Upper lobe of right lung (tissue), 1 donor: ENCODE data around the gene ABHD17A. TPM values are rescaled to one million over a fixed set of nuclear protein-coding genes. Genes with fewer than 3 reads are reported as not detected.
A peak's percentile ranks its signal among the peaks of the same experiment; 100 is the strongest.

ENCODE experiments used
- ATAC-seq: fragments of 200-7000 bp; cut with Tn5 transposase; one replicate; pipeline ENCODE4 v1.9.1; 2020; ENCODE audit warnings: mild to moderate bottlenecking, moderate library complexity
- DNase-seq: peaks from one replicate; pipeline ENCODE4 v3.0.0-alpha.2; 2020
- H3K27ac ChIP-seq: fragments of 200-600 bp; one replicate; pipeline ENCODE4 v1.8.0; 2022
- H3K27me3 ChIP-seq: fragments of 200-600 bp; one replicate; pipeline ENCODE4 v1.8.0; 2022; ENCODE audit warnings: mild to moderate bottlenecking
- H3K36me3 ChIP-seq: fragments of 200-600 bp; one replicate; pipeline ENCODE4 v1.8.0; 2022
- H3K4me1 ChIP-seq: fragments of 200-600 bp; one replicate; pipeline ENCODE4 v1.8.0; 2022
- H3K4me3 ChIP-seq: fragments of 200-600 bp; one replicate; pipeline ENCODE4 v1.8.0; 2022; ENCODE audit warnings: mild to moderate bottlenecking
- H3K9me3 ChIP-seq: fragments of 200-600 bp; one replicate; pipeline ENCODE4 v1.8.0; 2022
- CTCF ChIP-seq: fragments of 200-600 bp; IDR thresholded peaks from one replicate; pipeline ENCODE4 v1.8.0; 2022; ENCODE audit warnings: antibody characterized with exemption
- intact Hi-C: fragments of 100-400 bp; cut with DNase I; formaldehyde crosslinking; loops from one replicate; pipeline ENCODE4 v1.11.0; 2022
- total RNA-seq: library from RNA; stranded (reverse); fragmentation: NEBNext Ultra II Directional; extraction: Animal tissue kit (Norgen Biotek cat#: 25700); gene quantifications from one replicate; pipeline ENCODE4 v1.2.1, GENCODE V29; 2021
- donor health status: DM: no; HTN: yes; CAD: no; lungs with severe emphysema.

Gene ABHD17A
- total RNA-seq, 1 donor from 2014 or later, result 76.1 TPM

GRCh38 chr19:1925544-1925943, 40.2 kb upstream of the ABHD17A start:
- Histone ChIP-seq H3K9me3 (no peaks in the 10 kb centered on the region), H3K4me3 (no peak overlapping the region), H3K36me3 (peaks cover 29% of the 10 kb centered on the region), H3K27ac (no peak overlapping the region), H3K4me1 (peaks cover 8% of the 10 kb centered on the region), H3K27me3 (no peaks in the 10 kb centered on the region)
- no peak for DNase-seq
- intact Hi-C loops, result no loop called here
- TF ChIP-seq CTCF, result no peak
- ATAC-seq, result no peak

- ATAC-seq, result no peak
- Histone ChIP-seq H3K27me3 (no peaks in the 10 kb centered on the region), H3K27ac (no peak overlapping the region), H3K36me3 (peaks cover 40% of the 10 kb centered on the region), H3K4me1 (peaks cover under 1% of the 10 kb centered on the region), H3K9me3 (no peaks in the 10 kb centered on the region), H3K4me3 (no peak overlapping the region)
- intact Hi-C loops, result no loop called here
- TF ChIP-seq CTCF, result no peak
- DNase-seq, result no peak
These were observed 39.1 kb upstream of the ABHD17A start for GRCh38 chr19:1924320-1924961.

- TF ChIP-seq CTCF, result no peak
- peak overlapping the region; percentile 6 for H3K27ac ChIP-seq
- DNase-seq, result no peak
- no peaks in the 10 kb centered on the region for H3K27me3 ChIP-seq
- intact Hi-C loops, result no loop called here
- H3K4me1 ChIP-seq, result no peaks in the 10 kb centered on the region
- peaks cover 51% of the 10 kb centered on the region for H3K36me3 ChIP-seq
- ATAC-seq, result peak; percentile 55
- no peak overlapping the region for H3K4me3 ChIP-seq
- H3K9me3 ChIP-seq, result no peaks in the 10 kb centered on the region
These were observed 38.0 kb upstream of the ABHD17A start for GRCh38 chr19:1923319-1923718.

GRCh38 chr19:1922803-1923202, 37.5 kb upstream of the ABHD17A start:
- H3K27me3 ChIP-seq, result no peaks in the 10 kb centered on the region
- no peak for TF ChIP-seq CTCF
- ATAC-seq (no peak), DNase-seq (no peak)
- H3K4me3 ChIP-seq, result no peak overlapping the region
- H3K4me1 ChIP-seq, result no peaks in the 10 kb centered on the region
- intact Hi-C loops, result no loop called here
- H3K9me3 ChIP-seq, result no peaks in the 10 kb centered on the region
- H3K36me3 ChIP-seq, result peaks cover 56% of the 10 kb centered on the region
- H3K27ac ChIP-seq, result no peak overlapping the region

GRCh38 chr19:1921825-1922224, 36.5 kb upstream of the ABHD17A start:
- no peak for TF ChIP-seq CTCF
- intact Hi-C loops, result no loop called here
- Histone ChIP-seq H3K4me3 (no peak overlapping the region), H3K27ac (no peak overlapping the region), H3K9me3 (no peaks in the 10 kb centered on the region), H3K27me3 (no peaks in the 10 kb centered on the region), H3K4me1 (no peaks in the 10 kb centered on the region), H3K36me3 (peaks cover 59% of the 10 kb centered on the region)
- DNase-seq (no peak), ATAC-seq (no peak)

- H3K27ac ChIP-seq, result no peak overlapping the region
These were observed 36.0 kb upstream of the ABHD17A start for GRCh38 chr19:1921326-1921725.

More at GRCh38 chr19:1921326-1921725, 36.0 kb upstream of the ABHD17A start:
- H3K4me3 ChIP-seq, result no peak overlapping the region
- TF ChIP-seq CTCF, result no peak
- H3K36me3 ChIP-seq, result peaks cover 59% of the 10 kb centered on the region
- H3K4me1 ChIP-seq, result no peaks in the 10 kb centered on the region
- no peaks in the 10 kb centered on the region for H3K27me3 ChIP-seq
- no peak for ATAC-seq
- no peaks in the 10 kb centered on the region for H3K9me3 ChIP-seq
- DNase-seq, result no peak
- intact Hi-C loops, result no loop called here
